ENCODE results near the gene AIFM2. TPM values are rescaled to one million over a fixed set of nuclear protein-coding genes. Genes with fewer than 3 reads are reported as not detected.

The AIFM2 gene
- total RNA-seq, 4 donors from 2014 or later: 18.7 to 29.2 (median 23.8) TPM

GRCh38 chr10:70158113-70158512 is 25.5 kb upstream of the AIFM2 start:
- Histone ChIP-seq H3K9me3 (no peaks in the 10 kb centered on the region), H3K27me3 (no peaks in the 10 kb centered on the region), H3K4me3 (no peak overlapping the region), H3K36me3 (peaks cover 0 to 85% (median 4%) of the 10 kb centered on the region in 3 donors), H3K27ac (no peak overlapping the region), H3K4me1 (peaks cover 0 to 15% (median 3%) of the 10 kb centered on the region in 4 donors)
- no peak for TF ChIP-seq POLR2A (IDR thresholded peaks at IDR 0.05)
- no peak for TF ChIP-seq CTCF (IDR thresholded peaks at IDR 0.05)
- DNase-seq: no peak

GRCh38 chr10:70155255-70155838 is 22.7 kb upstream of the AIFM2 start:
- no peak for DNase-seq
- no peak overlapping the region for H3K27ac ChIP-seq
- H3K36me3 ChIP-seq: peaks cover 0 to 94% (median 0%) of the 10 kb centered on the region in 3 donors
- no peaks in the 10 kb centered on the region for H3K27me3 ChIP-seq
- H3K4me3 ChIP-seq: no peak overlapping the region
- no peaks in the 10 kb centered on the region for H3K4me1 ChIP-seq
- no peak for TF ChIP-seq POLR2A (IDR thresholded peaks at IDR 0.05)
- TF ChIP-seq CTCF (IDR thresholded peaks at IDR 0.05): no peak
- H3K9me3 ChIP-seq: no peaks in the 10 kb centered on the region

- no peaks in the 10 kb centered on the region for H3K9me3 ChIP-seq
- peaks cover 0 to 37% (median 0%) of the 10 kb centered on the region in 3 donors for H3K36me3 ChIP-seq
- H3K27me3 ChIP-seq: no peaks in the 10 kb centered on the region
- H3K4me1 ChIP-seq: peaks cover 0 to 23% (median 4%) of the 10 kb centered on the region in 4 donors
- no peak overlapping the region for H3K4me3 ChIP-seq
- TF ChIP-seq POLR2A (IDR thresholded peaks at IDR 0.05) (no peak), CTCF (IDR thresholded peaks at IDR 0.05) (no peak)
- no peak overlapping the region for H3K27ac ChIP-seq
- DNase-seq: no peak
These were observed 15.9 kb upstream of the AIFM2 start for GRCh38 chr10:70148516-70148915.

- Histone ChIP-seq H3K27ac (peak overlapping the region; percentile 84 to 99 (median 91)), H3K27me3 (no peaks in the 10 kb centered on the region), H3K4me1 (peaks cover 0 to 23% (median 4%) of the 10 kb centered on the region in 4 donors), H3K4me3 (peak overlapping the region in 2 of 4 donors; percentile 79 to 82), H3K36me3 (peaks cover 0 to 24% (median 0%) of the 10 kb centered on the region in 3 donors), H3K9me3 (no peaks in the 10 kb centered on the region)
- TF ChIP-seq CTCF (IDR thresholded peaks at IDR 0.05) (no peak), POLR2A (IDR thresholded peaks at IDR 0.05) (no peak)
- no peak for DNase-seq
These were observed 14.6 kb upstream of the AIFM2 start for GRCh38 chr10:70147259-70147625.

GRCh38 chr10:70146489-70147258 is 14.0 kb upstream of the AIFM2 start, which contains the start of gene TYSND1:
TSS of gene TYSND1 (minus strand) at chr10:70146700. CDS start at chr10:70146586, 114 bp downstream.
- Histone ChIP-seq H3K27ac (peak within 1 kb of the TSS; percentile 84 to 99 (median 91)), H3K4me3 (peak within 1 kb of the TSS; percentile 67 to 82 (median 78)), H3K36me3 (peaks cover 0 to 18% (median 0%) of the 10 kb centered on the region in 3 donors), H3K4me1 (peaks cover 0 to 23% (median 4%) of the 10 kb centered on the region in 4 donors), H3K27me3 (no peaks in the 10 kb centered on the region), H3K9me3 (no peaks in the 10 kb centered on the region)
- peak; percentile 68 to 78 for TF ChIP-seq POLR2A (IDR thresholded peaks at IDR 0.05)
- peak; percentile 64 to 90 (median 72) for TF ChIP-seq CTCF (IDR thresholded peaks at IDR 0.05)
- peak; percentile 95 to 99 (median 97) for DNase-seq

Measured in Peyer's patch (tissue), 4 donors.